Measurements from ENCODE around the gene RNF180.

Gene RNF180

DNA sequence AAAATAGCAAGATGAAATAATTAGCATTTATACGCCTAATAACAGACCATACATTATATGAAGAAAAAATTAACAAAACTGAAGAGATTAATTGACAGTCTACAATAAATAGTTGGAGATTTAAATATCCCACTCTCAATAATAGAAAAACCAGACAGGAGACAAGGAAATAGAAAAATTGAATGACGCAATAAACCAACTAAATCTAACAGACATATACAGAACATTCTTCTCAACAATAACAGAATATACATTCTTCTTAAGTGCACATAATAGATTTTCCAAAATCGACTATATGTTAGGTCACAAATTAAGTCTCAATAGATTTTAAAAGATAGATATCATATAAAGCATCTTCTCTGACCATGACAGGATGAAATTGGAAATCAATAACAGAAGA is 25.6 kb upstream of the RNF180 start:
- no peaks in the 10 kb centered on the region for H3F3A ChIP-seq (ENCODE audit: insufficient read depth, low read length)
- H3K27me3 ChIP-seq (ENCODE audit: insufficient read depth, low read length): no peaks in the 10 kb centered on the region
- no peaks in the 10 kb centered on the region for H3K9me2 ChIP-seq (ENCODE audit: low read depth, low read length)
- no peak for TF ChIP-seq EZH2 (IDR thresholded peaks at IDR 0.05; ENCODE audit: borderline replicate concordance, low read length)
- no peak for TF ChIP-seq CTCF (IDR thresholded peaks at IDR 0.05; ENCODE audit: low read length)
- H3K79me2 ChIP-seq (ENCODE audit: insufficient read depth, low read length): no peaks in the 10 kb centered on the region
- no peak overlapping the region for H3K4me2 ChIP-seq (ENCODE audit: low read length)
- H3K36me3 ChIP-seq (ENCODE audit: insufficient read depth, low read length): no peaks in the 10 kb centered on the region
- H2AFZ ChIP-seq (ENCODE audit: low read length): no peak overlapping the region
- H3K9me3 ChIP-seq (ENCODE audit: low read length): no peaks in the 10 kb centered on the region
- no peak overlapping the region for H3K27ac ChIP-seq (ENCODE audit: low read depth, low read length, poor library complexity, severe bottlenecking)
- no peaks in the 10 kb centered on the region for H3K4me1 ChIP-seq (ENCODE audit: insufficient read depth, low read length, severe bottlenecking)
- no peak overlapping the region for H3K4me3 ChIP-seq (ENCODE audit: low read depth, low read length, poor library complexity, severe bottlenecking)
- no peak overlapping the region for H3K9ac ChIP-seq (ENCODE audit: low read length)
- H4K20me1 ChIP-seq (ENCODE audit: insufficient read depth, low read length): no peaks in the 10 kb centered on the region

- Histone ChIP-seq H2AFZ (ENCODE audit: low read length) (no peak overlapping the region), H4K20me1 (ENCODE audit: insufficient read depth, low read length) (no peaks in the 10 kb centered on the region), H3K4me2 (ENCODE audit: low read length) (no peak overlapping the region), H3K9me2 (ENCODE audit: low read depth, low read length) (no peaks in the 10 kb centered on the region), H3K27ac (ENCODE audit: low read depth, low read length, poor library complexity, severe bottlenecking) (no peak overlapping the region), H3K9ac (ENCODE audit: low read length) (no peak overlapping the region), H3K36me3 (ENCODE audit: insufficient read depth, low read length) (no peaks in the 10 kb centered on the region), H3F3A (ENCODE audit: insufficient read depth, low read length) (no peaks in the 10 kb centered on the region), H3K79me2 (ENCODE audit: insufficient read depth, low read length) (no peaks in the 10 kb centered on the region), H3K4me3 (ENCODE audit: low read depth, low read length, poor library complexity, severe bottlenecking) (no peak overlapping the region), H3K27me3 (ENCODE audit: insufficient read depth, low read length) (no peaks in the 10 kb centered on the region), H3K4me1 (ENCODE audit: insufficient read depth, low read length, severe bottlenecking) (no peaks in the 10 kb centered on the region), H3K9me3 (ENCODE audit: low read length) (no peaks in the 10 kb centered on the region)
- no peak for TF ChIP-seq CTCF (IDR thresholded peaks at IDR 0.05; ENCODE audit: low read length)
- no peak for TF ChIP-seq EZH2 (IDR thresholded peaks at IDR 0.05; ENCODE audit: borderline replicate concordance, low read length)
These were observed 21.0 kb upstream of the RNF180 start for GRCh38 chr5:64144425-64145215.

- no peaks in the 10 kb centered on the region for H4K20me1 ChIP-seq (ENCODE audit: insufficient read depth, low read length)
- no peak overlapping the region for H2AFZ ChIP-seq (ENCODE audit: low read length)
- TF ChIP-seq EZH2 (IDR thresholded peaks at IDR 0.05; ENCODE audit: borderline replicate concordance, low read length) (no peak), CTCF (IDR thresholded peaks at IDR 0.05; ENCODE audit: low read length) (no peak)
- no peaks in the 10 kb centered on the region for H3K9me3 ChIP-seq (ENCODE audit: low read length)
- H3K79me2 ChIP-seq (ENCODE audit: insufficient read depth, low read length): no peaks in the 10 kb centered on the region
- no peaks in the 10 kb centered on the region for H3F3A ChIP-seq (ENCODE audit: insufficient read depth, low read length)
- H3K4me2 ChIP-seq (ENCODE audit: low read length): no peak overlapping the region
- H3K4me3 ChIP-seq (ENCODE audit: low read depth, low read length, poor library complexity, severe bottlenecking): no peak overlapping the region
- H3K27me3 ChIP-seq (ENCODE audit: insufficient read depth, low read length): no peaks in the 10 kb centered on the region
- H3K9me2 ChIP-seq (ENCODE audit: low read depth, low read length): no peaks in the 10 kb centered on the region
- H3K9ac ChIP-seq (ENCODE audit: low read length): no peak overlapping the region
- H3K36me3 ChIP-seq (ENCODE audit: insufficient read depth, low read length): no peaks in the 10 kb centered on the region
- H3K4me1 ChIP-seq (ENCODE audit: insufficient read depth, low read length, severe bottlenecking): no peaks in the 10 kb centered on the region
- H3K27ac ChIP-seq (ENCODE audit: low read depth, low read length, poor library complexity, severe bottlenecking): no peak overlapping the region
These were observed 20.3 kb upstream of the RNF180 start for GRCh38 chr5:64145216-64145895.
